Measurements from ENCODE around the gene MINDY4B.

DNA sequence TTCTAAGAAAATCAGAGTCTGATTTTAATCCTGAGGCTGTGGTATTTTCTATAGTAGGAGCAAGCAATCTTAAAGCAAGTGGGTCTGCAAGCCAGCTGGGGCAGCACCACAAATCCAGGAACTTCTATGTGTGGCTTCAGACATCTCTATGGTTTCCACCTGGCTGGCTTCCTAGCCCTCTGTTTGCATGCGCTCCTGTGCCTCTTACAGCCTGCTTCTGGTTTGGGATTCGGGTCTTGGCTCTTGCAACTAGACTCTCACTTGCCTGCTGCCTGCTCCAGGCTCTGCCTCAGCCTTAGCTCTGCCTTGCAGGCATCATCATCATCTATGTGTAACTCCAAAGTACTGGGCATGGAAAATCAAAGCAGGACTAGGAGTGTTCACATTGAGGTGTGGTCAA is 43.4 kb downstream of the MINDY4B start:
- TF ChIP-seq, protein P1, sequence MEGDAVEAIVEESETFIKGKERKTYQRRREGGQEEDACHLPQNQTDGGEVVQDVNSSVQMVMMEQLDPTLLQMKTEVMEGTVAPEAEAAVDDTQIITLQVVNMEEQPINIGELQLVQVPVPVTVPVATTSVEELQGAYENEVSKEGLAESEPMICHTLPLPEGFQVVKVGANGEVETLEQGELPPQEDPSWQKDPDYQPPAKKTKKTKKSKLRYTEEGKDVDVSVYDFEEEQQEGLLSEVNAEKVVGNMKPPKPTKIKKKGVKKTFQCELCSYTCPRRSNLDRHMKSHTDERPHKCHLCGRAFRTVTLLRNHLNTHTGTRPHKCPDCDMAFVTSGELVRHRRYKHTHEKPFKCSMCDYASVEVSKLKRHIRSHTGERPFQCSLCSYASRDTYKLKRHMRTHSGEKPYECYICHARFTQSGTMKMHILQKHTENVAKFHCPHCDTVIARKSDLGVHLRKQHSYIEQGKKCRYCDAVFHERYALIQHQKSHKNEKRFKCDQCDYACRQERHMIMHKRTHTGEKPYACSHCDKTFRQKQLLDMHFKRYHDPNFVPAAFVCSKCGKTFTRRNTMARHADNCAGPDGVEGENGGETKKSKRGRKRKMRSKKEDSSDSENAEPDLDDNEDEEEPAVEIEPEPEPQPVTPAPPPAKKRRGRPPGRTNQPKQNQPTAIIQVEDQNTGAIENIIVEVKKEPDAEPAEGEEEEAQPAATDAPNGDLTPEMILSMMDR (IDR thresholded peaks at IDR 0.05), result no peak
- TF ChIP-seq POLR2A (IDR thresholded peaks at IDR 0.05), result no peak
- no peak for TF ChIP-seq EP300 (IDR thresholded peaks at IDR 0.05)
- TF ChIP-seq POLR2AphosphoS5 (IDR thresholded peaks at IDR 0.05), result no peak

Data from suprapubic skin (tissue), 4 donors.